SHP77 treated with DMSO at 0.1 percent for 48 hours (cell line): ENCODE measurements around the gene OR5D16.
"Not testable (repeated sequence)": the region's sequence is repeated elsewhere in the genome, so short reads cannot be mapped to it uniquely, and the experiment has no call there.

Experiments used
- DNase-seq: peaks from one replicate; lab custom pipeline; 2025; lab: John Stamatoyannopoulos, UW

The OR5D16 gene

DNA sequence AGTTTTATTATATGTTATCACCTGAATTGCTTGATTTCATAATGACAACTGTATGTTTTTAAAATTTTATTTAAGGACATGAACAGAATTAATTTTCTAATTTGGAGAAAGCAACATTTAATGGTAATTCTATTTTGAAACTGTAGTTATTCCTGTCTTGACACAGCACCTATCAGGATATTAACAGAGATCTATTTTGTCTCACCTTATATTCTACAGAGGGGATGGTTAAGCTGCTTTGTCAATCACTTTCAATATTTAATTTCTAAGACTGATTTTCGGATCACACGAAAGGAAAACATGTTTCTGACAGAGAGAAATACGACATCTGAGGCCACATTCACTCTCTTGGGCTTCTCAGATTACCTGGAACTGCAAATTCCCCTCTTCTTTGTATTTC lies at the start of gene OR5D16:
OR5D16 (plus strand) TSS at position 301 of the 400 bp plus-strand sequence; CDS start at position 301, 0 bp downstream.
- no peak for DNase-seq

DNA sequence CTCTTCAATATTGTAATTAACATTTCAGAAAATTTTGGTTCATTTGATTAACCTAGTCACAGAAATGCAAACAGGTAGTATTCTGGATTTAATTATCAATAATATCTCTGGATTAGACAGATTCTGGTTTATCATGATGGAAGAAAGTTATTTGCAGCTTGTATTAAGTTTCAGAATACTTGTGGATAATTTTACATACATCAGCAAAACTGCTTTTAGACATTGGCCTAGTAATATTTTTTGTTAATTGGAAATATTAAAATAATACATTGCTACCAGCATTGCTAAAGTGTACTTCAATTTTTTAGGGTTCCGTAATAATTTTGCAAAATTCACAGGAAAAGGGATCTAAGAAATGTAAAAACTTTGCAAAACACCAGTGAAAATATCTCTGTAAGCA lies 46.9 kb upstream of the OR5D16 start:
- DNase-seq, result no peak

GRCh38 chr11:55793321-55793720 lies 45.2 kb upstream of the OR5D16 start:
- DNase-seq, result no peak

- no peak for DNase-seq
These were observed 43.3 kb upstream of the OR5D16 start, which contains the start of gene OR5D14 for GRCh38 chr11:55795256-55795655. Gene OR5D14 (plus strand): TSS chr11:55795556. CDS start chr11:55795556, 0 bp downstream.

- no peak for DNase-seq
These were observed 32.3 kb upstream of the OR5D16 start for GRCh38 chr11:55806248-55806647.

- no peak for DNase-seq
These were observed 27.5 kb upstream of the OR5D16 start, which contains the start of gene OR5L1 for GRCh38 chr11:55811067-55811466. Gene OR5L1 (plus strand): TSS chr11:55811367. CDS start chr11:55811467, 100 bp downstream.

- DNase-seq, result no peak
These were observed 19.2 kb upstream of the OR5D16 start, which contains the start of gene OR5D18 for GRCh38 chr11:55819330-55819729. Gene OR5D18 (plus strand): TSS chr11:55819630. CDS start chr11:55819630, 0 bp downstream.

- no peak for DNase-seq
These were observed 11.6 kb upstream of the OR5D16 start, which contains the start of gene OR5L2 for GRCh38 chr11:55826919-55827318. Gene OR5L2 (plus strand): TSS chr11:55827219. CDS start chr11:55827219, 0 bp downstream.

DNA sequence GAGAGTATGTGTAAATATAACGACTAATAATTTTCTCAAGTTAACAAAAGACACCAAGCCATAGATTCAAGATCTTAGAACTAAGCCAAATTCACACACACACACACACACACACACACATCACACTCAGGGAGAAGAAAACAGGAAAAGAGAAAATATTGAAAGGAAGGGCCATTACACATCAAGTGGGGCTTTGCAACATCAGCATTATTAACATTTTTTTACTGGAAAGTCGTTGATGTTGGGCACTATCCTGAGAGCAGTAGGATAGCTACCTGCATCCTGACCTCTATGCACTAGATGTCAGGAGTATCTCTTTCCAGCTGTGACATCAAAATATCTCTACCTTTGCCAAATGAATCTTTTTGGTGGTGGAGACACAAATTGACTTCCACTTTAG lies 8.9 kb downstream of the OR5D16 start:
- no peak for DNase-seq

DNA sequence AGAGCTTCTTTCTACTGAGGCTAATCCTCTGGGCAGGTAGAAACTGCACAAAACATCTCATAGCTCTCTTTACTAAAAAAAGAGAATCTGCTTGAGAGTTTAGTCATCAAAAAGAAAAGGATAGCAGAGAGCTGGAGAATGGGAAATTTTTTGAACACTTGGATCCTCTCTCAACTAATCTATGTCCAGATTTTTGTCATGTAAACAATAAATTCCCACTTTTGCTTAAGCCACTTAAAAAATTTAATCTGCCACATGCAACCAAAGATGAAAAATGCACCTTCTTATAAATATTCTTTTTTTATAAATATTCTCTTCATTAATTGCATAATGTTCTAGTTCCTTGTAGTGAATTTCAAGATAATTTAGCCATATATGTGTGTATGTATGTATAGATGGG lies 10.5 kb downstream of the OR5D16 start:
- no peak for DNase-seq

DNA sequence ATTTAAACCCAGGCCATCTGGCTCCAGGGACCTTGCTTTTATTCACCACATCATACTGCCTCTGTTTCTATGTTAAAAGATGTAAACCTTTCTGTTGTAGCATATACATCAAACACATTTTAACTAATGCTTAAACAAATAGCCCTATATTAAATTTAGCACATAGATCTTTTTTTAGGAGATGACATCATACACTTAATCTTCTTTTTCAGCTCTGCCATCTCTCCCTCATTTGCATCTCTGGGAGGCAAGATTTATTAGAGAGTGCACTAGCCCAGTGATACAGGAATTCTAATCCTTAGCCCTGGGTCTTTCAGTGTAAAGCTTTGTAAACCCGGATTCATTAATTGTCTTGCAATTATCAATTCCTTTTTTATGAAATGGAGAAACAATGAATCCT lies 13.6 kb downstream of the OR5D16 start:
- no peak for DNase-seq

DNA sequence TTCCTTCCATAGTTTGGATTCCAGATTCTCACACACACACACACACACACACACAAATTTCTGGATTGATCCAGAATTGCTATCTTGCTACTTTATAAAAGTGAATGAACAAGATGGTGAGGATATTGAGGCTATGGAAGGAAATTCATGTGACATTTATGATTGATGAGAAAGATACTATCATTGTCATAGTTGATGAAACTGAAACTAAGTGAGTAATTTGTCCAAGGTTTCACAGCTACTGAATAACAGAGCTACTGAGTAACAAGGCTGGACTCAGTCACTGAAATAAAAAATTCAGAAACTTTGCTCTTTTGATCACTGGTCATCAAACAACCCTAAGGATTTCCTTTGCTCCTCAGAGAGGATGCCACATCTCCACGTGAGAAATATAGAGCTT lies 16.2 kb downstream of the OR5D16 start:
- DNase-seq, result no peak

GRCh38 chr11:55867354-55867753 lies 28.8 kb downstream of the OR5D16 start:
- DNase-seq, result not testable (repeated sequence)

DNA sequence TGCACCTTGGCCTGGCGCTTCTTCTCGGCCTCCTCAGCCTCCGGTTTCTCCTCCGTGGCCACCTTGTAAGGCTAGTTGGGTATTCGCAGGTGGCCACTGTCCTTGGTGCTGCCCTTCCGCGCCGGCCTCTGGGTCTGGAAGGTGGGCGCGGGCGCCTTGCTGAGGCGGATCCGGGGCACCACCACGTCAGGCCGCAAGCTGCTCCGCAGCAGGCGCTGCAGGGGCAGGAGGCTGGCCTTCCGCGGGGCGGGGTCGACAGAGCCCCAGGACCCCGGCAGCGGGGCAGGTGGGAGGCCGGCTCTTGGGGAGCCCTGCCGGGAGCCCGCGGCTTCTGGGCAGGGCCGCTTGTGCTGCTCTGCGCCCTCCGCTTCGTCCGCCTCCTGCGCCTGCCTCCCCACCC lies 34.2 kb downstream of the OR5D16 start:
- not testable (repeated sequence) for DNase-seq

GRCh38 chr11:55873146-55873545 lies 34.6 kb downstream of the OR5D16 start:
- not testable (repeated sequence) for DNase-seq

DNA sequence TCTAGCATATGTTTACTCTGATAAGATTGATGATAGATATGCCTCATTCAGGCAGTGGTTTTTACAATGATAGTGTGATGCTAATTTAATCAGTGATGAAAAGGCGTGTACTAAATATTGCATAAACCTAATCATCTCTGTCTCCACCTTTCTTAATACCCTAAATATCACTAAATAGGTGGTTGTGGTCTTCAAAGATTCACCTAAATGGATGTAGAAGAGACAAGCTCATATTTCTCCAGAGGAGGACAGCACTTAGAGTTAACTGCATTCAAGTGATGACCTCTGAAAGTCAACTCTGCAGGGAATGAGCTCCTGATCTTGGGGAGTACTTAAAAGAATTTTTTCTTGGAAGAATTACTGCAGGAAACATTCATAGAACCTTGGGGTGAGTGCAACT lies 44.4 kb downstream of the OR5D16 start, which contains the start of gene TRIM51:
TRIM51 (plus strand) TSS at position 301 of the 400 bp plus-strand sequence. CDS start 2,132 bp downstream, outside the sequence.
- not testable (repeated sequence) for DNase-seq

DNA sequence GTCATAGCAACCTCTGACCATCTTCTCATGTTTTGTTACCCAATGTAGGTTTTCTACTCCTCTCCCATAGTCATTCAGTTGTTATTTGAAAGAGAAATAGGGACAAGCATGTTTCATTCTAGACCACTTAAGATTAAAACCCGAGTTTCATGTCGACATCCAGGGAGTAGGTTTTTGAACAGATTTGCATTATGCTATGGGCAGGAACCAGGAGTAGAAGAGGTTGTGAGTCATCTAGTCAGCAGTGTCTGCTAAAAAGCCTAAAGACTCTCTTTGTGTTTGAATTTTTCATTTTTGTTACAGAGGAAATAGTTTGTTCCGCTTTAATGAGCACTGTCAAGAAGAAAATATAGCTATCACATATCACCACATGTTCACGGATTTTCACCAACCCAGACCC lies 46.4 kb downstream of the OR5D16 start:
- DNase-seq, result not testable (repeated sequence)

DNA sequence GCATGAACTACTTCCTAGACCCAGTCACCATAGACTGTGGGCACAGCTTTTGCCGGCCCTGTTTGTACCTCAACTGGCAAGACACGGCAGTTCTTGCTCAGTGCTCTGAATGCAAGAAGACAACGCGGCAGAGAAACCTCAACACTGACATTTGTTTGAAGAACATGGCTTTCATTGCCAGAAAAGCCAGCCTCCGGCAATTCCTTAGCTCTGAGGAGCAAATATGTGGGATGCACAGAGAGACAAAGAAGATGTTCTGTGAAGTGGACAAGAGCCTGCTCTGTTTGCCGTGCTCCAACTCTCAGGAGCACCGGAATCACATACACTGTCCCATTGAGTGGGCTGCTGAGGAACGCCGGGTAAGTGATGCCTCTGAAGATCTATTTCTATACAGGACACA lies 46.9 kb downstream of the OR5D16 start:
- not testable (repeated sequence) for DNase-seq
